GM12865 (cell line): Measurements from ENCODE around the gene ACTA2.

Experiments
- DNase-seq: peaks from one replicate; pipeline ENCODE4 v3.0.0; 2010; ENCODE audit warnings: low read depth
- H3K4me3 ChIP-seq: 2 replicates; pipeline ENCODE4 v1.5.1; 2011; ENCODE audit warnings: mild to moderate bottlenecking, low read depth, low read length, control low read depth
- TF ChIP-seq, protein P1 (sequence below): IDR thresholded peaks from 2 replicates; pipeline ENCODE4 v1.5.1; 2011; ENCODE audit warnings: low read length, control low read depth, low read depth, inconsistent platforms; ENCODE audit not compliant: insufficient read depth; ENCODE audit errors: missing control alignments

Gene ACTA2

DNA sequence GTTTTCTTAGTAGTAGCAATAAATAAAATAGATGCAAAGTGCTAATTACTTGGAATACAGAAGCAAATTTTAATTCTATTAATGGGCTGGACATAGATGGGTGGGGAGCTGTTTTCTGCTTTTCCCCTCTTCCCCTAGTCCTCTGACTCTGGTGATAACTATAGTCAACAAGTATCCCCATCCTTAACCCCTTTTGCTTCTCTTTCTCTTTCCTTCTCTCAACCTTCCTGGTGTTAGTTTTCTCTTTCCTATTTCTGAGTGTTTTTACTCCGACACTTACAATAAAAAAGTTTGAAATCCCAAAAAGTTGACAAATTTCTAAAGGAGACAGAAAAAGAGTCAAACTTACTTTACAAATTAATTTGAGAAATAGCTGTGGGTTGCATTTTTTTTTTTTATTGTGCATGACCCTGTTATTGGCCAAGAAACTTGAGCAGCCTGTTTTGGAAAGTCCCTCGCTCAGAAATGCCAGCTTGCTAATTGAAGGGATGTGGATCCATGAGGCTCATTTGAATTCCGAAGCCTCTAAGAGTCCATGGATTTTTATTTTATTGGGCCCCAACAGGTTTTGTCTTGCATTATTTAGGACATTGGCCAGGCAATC lies 40.5 kb upstream of the ACTA2 start:
- peak overlapping the region; percentile 97 for H3K4me3 ChIP-seq
- peak; percentile 73 for DNase-seq
- TF ChIP-seq, protein P1, sequence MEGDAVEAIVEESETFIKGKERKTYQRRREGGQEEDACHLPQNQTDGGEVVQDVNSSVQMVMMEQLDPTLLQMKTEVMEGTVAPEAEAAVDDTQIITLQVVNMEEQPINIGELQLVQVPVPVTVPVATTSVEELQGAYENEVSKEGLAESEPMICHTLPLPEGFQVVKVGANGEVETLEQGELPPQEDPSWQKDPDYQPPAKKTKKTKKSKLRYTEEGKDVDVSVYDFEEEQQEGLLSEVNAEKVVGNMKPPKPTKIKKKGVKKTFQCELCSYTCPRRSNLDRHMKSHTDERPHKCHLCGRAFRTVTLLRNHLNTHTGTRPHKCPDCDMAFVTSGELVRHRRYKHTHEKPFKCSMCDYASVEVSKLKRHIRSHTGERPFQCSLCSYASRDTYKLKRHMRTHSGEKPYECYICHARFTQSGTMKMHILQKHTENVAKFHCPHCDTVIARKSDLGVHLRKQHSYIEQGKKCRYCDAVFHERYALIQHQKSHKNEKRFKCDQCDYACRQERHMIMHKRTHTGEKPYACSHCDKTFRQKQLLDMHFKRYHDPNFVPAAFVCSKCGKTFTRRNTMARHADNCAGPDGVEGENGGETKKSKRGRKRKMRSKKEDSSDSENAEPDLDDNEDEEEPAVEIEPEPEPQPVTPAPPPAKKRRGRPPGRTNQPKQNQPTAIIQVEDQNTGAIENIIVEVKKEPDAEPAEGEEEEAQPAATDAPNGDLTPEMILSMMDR = no peak

DNA sequence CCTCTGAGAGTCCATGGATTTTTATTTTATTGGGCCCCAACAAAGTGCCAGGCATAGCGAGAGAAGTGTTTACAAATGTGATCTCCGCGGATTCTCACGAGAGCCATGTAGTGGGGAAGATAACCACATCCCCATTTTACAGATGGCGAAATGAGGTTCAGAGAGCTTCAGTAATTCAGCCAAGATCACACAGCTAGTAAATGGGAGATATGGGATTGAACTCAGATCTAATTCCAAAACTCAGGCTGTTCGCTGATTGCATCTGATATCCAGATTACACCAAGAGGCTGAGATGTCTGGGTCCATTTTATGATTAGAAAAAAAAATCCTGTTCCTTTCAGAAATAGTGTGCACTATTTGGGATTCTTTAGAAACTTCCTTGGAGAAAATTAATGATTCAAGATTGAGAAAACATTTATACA lies 39.3 kb upstream of the ACTA2 start:
- TF ChIP-seq, protein P1 = no peak
- DNase-seq = no peak
- H3K4me3 ChIP-seq = peak overlapping the region; percentile 97

DNA sequence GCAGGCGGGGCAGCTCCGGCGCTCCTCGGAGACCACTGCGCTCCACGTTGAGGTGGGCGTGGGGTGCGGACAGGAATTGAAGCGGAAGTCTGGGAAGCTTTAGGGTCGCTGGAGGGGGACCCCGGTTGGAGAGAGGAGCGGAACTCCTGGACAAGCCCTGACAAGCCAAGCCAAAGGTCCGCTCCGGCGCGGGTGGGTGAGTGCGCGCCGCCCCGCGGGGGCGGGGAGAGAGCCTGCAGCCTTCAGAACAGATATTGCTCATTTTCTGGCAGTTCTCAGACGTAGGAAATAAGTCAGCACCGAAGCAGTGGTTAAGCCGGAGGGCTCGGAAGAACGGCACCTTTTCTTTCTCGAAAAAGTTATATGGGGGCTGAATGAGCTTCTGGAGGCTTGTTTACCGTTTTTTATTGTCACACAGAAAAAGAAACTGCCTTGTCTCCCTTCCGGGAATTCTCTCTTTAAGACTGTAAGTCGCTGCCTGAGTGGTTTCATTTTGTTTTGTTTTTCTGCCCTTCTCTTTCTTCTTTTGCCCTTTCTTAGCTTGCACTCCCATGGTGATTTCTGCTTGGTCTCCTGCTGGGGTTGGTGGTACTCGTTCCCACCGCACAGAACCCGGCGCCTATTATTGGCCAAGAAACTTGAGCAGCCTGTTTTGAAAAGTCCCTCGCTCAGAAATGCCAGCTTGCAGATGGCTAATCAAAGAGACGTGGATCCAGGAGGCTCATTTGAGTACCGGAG lies 38.8 kb upstream of the ACTA2 start:
- DNase-seq = peak; percentile 77
- H3K4me3 ChIP-seq = peak overlapping the region; percentile 97
- TF ChIP-seq, protein P1 = no peak

DNA sequence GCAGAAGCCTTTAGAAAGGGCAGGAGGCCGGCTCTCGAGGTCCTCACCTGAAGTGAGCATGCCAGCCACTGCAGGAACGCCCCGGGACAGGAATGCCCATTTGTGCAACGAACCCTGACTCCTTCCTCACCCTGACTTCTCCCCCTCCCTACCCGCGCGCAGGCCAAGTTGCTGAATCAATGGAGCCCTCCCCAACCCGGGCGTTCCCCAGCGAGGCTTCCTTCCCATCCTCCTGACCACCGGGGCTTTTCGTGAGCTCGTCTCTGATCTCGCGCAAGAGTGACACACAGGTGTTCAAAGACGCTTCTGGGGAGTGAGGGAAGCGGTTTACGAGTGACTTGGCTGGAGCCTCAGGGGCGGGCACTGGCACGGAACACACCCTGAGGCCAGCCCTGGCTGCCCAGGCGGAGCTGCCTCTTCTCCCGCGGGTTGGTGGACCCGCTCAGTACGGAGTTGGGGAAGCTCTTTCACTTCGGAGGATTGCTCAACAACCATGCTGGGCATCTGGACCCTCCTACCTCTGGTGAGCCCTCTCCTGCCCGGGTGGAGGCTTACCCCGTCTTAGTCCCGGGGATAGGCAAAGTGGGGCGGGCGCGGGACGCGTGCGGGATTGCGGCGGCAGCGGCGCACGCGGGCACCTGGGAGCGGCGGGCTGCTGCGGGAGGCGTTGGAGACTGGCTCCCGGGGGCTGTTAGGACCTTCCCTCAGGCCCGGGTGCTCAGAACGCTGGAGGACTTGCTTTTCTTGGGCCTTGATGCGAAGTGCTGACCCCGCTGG lies 38.0 kb upstream of the ACTA2 start, which contains the start of gene FAS:
Gene FAS (plus strand): TSS at position 415 of the 777 bp plus-strand sequence. CDS start 79 bp downstream, at position 494.
- DNase-seq = peak; percentile 94
- peak within 1 kb of the TSS; percentile 97 for H3K4me3 ChIP-seq
- TF ChIP-seq, protein P1 = no peak

DNA sequence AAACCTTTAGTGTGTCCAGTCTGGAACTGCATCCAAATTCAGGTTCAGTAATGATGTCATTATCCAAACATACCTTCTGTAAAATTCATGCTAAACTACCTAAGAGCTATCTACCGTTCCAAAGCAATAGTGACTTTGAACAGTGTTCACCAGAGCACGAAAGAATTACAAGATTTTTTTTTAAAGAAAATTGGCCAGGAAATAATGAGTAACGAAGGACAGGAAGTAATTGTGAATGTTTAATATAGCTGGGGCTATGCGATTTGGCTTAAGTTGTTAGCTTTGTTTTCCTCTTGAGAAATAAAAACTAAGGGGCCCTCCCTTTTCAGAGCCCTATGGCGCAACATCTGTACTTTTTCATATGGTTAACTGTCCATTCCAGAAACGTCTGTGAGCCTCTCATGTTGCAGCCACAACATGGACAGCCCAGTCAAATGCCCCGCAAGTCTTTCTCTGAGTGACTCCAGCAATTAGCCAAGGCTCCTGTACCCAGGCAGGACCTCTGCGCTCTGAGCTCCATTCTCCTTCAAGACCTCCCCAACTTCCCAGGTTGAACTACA lies 37.3 kb upstream of the ACTA2 start:
- TF ChIP-seq, protein P1 = no peak
- no peak for DNase-seq
- peak overlapping the region; percentile 97 for H3K4me3 ChIP-seq

DNA sequence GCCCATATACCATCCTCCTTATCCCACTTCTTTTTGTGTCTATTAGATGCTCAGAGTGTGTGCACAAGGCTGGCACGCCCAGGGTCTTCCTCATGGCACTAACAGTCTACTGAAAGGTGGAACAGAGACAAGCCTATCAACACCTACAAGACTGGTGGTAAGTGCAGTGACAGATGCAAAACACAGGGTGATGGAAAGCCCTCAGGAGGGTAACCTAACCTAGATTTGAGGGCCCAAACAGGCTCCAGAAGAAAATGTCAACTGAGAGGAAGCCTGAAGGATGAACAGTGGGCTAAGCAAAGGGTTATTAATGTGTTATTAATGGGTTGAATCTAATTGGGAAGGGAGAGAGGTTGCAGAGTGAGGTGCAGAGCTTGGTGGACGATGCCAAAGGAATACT lies 36.9 kb upstream of the ACTA2 start:
- TF ChIP-seq, protein P1 = no peak
- peak overlapping the region; percentile 97 for H3K4me3 ChIP-seq
- no peak for DNase-seq
